Lower leg skin (tissue), 4 donors: ENCODE measurements around the gene KCNN3. TPM values are rescaled to one million over a fixed set of nuclear protein-coding genes. Genes with fewer than 3 reads are reported as not detected.

Experiments
- DNase-seq, 2 donors: peaks; one replicate each; pipeline ENCODE4 v3.0.0-alpha.2; 2019; ENCODE audit warnings: low spot score in 2 of 2
- H3K4me3 ChIP-seq: fragments of 200-600 bp; sonication (generic); 2 replicates; pipeline ENCODE4 v1.5.1; 2017; ENCODE audit warnings: mild to moderate bottlenecking, low read depth; ENCODE audit not compliant: poor library complexity, severe bottlenecking
- POLR2A ChIP-seq, 2 donors: fragments of 450-650 bp; IDR thresholded peaks; one replicate each; pipeline ENCODE4 v1.6.1; 2016 to 2017; ENCODE audit warnings: antibody characterized with exemption in 2 of 2, mild to moderate bottlenecking in 1 of 2, moderate library complexity in 1 of 2
- WGBS, 2 donors: methylation state at CpG; one replicate each; pipeline ENCODE4 v1.1.5; 2018; 5-methylcytosine and 5-hydroxymethylcytosine counted together
- intact Hi-C: fragments of 100-400 bp; cut with DNase I; formaldehyde crosslinking; loops from one replicate; pipeline ENCODE4 v1.15.0; 2023; ENCODE audit warnings: low total_unique reads
- total RNA-seq, 4 donors: library from RNA; depleted of rRNA; stranded (reverse); fragments of >200 nt; gene quantifications; one replicate each; pipeline ENCODE4 v1.1.0, GENCODE V29; 2016
- TF ChIP-seq, protein P1 (sequence below), 3 donors: fragments of 450-650 bp; IDR thresholded peaks; one replicate each; pipeline ENCODE4 v1.5.1; 2016; ENCODE audit warnings: antibody characterized with exemption in 3 of 3, mild to moderate bottlenecking in 3 of 3, moderate library complexity in 2 of 3

The KCNN3 gene
- total RNA-seq, 4 donors from 2014 or later: 0.13 to 2.1 (median 0.36) TPM

DNA sequence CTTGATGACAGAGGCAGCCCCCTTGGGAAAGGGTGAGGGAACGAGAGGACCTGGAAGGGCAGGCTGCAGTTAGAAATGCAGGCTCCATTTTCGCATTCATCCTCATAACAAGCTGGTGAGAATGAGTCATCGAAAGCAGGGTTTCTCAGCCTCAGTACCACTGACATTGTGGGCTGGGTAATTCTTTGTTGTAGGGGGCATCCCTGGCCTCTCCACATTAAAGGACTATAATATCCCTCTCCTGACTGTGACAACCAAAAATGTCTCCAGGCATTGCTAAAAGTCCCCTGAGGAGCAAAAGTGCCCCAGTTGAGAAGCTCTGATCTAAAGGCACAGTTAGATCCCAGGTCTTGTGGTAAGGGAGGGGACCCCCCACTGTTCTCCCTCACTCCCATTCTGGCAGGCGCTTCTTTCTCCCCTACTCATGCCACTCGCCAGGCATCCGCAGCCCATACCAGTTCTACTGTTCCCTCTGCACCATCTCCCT is 20.4 kb downstream of the KCNN3 start:
- intact Hi-C loops: no loop called here
- H3K4me3 ChIP-seq: no peak overlapping the region
- WGBS, 2 donors: 87 to 93% methylated on average over 6 of the region's 6 CpGs
- TF ChIP-seq, protein P1, sequence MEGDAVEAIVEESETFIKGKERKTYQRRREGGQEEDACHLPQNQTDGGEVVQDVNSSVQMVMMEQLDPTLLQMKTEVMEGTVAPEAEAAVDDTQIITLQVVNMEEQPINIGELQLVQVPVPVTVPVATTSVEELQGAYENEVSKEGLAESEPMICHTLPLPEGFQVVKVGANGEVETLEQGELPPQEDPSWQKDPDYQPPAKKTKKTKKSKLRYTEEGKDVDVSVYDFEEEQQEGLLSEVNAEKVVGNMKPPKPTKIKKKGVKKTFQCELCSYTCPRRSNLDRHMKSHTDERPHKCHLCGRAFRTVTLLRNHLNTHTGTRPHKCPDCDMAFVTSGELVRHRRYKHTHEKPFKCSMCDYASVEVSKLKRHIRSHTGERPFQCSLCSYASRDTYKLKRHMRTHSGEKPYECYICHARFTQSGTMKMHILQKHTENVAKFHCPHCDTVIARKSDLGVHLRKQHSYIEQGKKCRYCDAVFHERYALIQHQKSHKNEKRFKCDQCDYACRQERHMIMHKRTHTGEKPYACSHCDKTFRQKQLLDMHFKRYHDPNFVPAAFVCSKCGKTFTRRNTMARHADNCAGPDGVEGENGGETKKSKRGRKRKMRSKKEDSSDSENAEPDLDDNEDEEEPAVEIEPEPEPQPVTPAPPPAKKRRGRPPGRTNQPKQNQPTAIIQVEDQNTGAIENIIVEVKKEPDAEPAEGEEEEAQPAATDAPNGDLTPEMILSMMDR (IDR thresholded peaks at IDR 0.05): no peak
- no peak for TF ChIP-seq POLR2A (IDR thresholded peaks at IDR 0.05)
- no peak for DNase-seq

DNA sequence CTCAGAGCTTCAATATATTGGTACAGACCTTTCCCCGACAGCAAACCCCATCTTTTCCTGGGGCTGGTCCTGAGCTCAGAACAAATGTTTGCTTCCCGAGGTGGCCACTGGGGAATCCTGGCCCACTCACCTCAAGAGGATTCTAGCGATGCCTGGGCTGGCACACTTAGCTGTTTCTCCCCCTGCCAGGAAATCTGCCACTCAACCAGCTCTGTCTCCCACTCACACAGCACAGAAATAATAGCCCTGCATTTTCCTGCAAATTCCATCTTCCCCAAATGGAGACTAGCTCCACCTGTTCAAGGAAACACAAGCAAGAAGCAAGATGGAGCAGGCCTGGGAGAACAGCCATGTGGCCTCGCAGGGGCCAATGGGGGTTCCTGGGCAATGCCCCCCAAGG is 21.1 kb downstream of the KCNN3 start:
- no peak for TF ChIP-seq POLR2A (IDR thresholded peaks at IDR 0.05)
- TF ChIP-seq, protein P1 (IDR thresholded peaks at IDR 0.05): no peak
- WGBS, 2 donors: 83 to 92% methylated on average over 4 of the region's 4 CpGs
- intact Hi-C loops: no loop called here
- DNase-seq: no peak
- H3K4me3 ChIP-seq: no peak overlapping the region

DNA sequence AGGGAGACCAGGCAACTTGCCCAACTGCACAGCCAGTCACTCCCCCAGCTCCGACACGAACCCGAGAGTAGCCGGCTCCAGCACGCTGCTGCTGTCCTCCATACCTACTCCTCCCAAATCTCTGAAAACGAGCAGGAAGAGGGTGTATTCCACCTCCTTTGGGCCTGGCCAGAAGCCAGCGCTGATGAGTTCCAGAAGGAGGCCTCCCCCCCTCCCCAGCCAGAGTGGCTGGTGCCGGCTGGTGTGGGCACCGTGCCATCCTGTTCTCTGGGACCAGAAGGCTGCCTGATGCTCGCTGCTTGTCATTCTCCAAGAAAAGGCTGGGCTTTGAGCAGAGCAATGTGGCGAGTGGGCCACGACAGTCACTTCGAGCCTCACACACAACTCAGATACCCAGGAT is 22.2 kb downstream of the KCNN3 start:
- WGBS, 2 donors: 22 to 39% methylated on average over 13 of the region's 13 CpGs
- no peak for TF ChIP-seq POLR2A (IDR thresholded peaks at IDR 0.05)
- TF ChIP-seq, protein P1 (IDR thresholded peaks at IDR 0.05): no peak
- no peak overlapping the region for H3K4me3 ChIP-seq
- intact Hi-C loops: no loop called here
- no peak for DNase-seq

DNA sequence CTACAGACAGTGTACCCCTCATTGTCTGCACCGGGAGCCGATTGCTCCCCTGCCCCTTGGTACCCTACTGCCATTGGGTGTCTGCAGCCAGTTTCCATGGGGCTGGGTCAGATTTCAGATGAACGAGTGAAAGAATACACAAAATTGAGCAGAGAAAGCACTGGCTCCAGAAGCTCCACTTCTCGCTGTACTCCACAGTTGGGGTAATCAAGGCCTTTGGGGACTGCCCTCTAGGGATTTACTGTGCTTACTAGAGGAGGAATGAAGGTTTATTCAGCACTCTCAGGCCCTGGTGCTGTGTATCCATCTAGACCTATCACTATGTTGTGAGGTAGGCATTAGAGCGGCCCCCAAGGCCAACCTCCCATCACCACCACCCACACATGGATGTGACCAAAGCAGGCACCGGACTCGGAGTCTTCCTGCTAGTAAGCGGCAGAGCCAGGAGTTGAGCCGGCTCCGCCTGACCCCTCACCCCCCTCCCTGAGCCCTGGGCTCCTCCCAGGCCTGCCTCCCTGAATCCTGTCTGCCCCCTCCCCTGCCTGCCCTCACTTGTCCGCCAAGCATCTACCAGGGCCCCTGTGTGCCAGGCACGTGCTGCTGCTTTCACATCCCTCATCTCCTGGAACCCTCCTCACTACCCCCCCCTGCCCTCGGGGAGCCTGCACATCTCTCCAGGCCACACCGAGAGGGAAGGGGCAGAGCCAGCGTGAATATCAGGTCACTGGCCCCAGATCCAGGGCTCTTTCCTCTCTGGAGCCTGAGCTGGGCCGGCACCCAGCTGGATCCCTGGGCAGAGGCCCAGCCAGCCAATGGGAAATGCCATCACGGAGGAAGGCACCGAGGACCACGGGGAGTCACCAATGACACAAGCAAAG is 23.3 kb downstream of the KCNN3 start:
- no peak for DNase-seq
- WGBS, 2 donors: 59 to 63% methylated on average over 18 to 19 of the region's 19 CpGs
- no peak overlapping the region for H3K4me3 ChIP-seq
- intact Hi-C loops: no loop called here
- TF ChIP-seq, protein P1 (IDR thresholded peaks at IDR 0.05): no peak
- TF ChIP-seq POLR2A (IDR thresholded peaks at IDR 0.05): no peak

DNA sequence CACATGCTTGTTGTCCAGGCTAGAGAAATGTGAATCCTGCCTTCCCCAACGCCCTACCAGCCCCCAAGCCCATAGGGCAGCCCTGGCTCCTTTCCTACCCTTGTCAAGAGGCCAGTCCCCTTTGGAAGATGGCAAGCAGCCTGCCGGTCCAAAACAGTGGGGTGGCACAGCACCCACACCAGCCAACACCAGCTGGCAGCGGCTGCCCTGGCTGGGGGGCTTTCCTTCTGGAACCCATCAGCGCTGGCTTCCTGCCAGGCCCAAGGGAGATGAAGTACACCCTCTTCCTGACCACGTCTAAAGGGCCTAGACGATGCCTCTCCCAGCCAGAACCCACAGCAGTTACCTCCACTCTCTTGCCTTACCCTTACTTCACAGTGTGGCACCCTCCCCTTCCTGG is 24.2 kb downstream of the KCNN3 start:
- intact Hi-C loops: no loop called here
- TF ChIP-seq POLR2A (IDR thresholded peaks at IDR 0.05): no peak
- TF ChIP-seq, protein P1 (IDR thresholded peaks at IDR 0.05): no peak
- no peak for DNase-seq

More for the DNA sequence above, 24.2 kb downstream of the KCNN3 start:
- 56 to 64% methylated on average over 6 of the region's 6 CpGs for WGBS, 2 donors
- H3K4me3 ChIP-seq: no peak overlapping the region
